GM21576 (cell line): Measurements from ENCODE around the gene GLT8D2.

Experiments
- ATAC-seq: cut with Tn5 transposase; IDR thresholded peaks from one replicate; pipeline ENCODE4 v1.9.1; 2021; ENCODE audit warnings: mild to moderate bottlenecking, moderate library complexity; ENCODE audit not compliant: unreplicated experiment

GLT8D2 gene

DNA sequence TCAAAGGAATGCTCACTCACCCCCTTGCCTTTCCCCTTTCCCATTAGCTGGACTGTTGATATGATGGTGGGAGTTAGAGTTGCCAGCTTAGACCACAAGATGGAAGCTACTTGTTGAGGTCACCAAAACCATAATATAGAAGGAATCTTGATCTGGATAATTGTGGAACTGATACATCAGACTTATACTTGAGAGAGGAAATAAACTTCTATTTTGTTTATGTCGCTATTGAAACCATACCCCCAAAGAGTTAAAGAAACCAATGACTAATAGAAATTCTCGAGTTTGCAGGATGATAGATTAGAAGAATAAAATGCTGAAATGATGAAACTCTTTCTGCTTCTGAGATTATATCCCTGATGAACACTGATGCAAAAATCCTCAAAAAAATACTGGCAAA, 46.4 kb downstream of the GLT8D2 start:
- no peak for ATAC-seq

DNA sequence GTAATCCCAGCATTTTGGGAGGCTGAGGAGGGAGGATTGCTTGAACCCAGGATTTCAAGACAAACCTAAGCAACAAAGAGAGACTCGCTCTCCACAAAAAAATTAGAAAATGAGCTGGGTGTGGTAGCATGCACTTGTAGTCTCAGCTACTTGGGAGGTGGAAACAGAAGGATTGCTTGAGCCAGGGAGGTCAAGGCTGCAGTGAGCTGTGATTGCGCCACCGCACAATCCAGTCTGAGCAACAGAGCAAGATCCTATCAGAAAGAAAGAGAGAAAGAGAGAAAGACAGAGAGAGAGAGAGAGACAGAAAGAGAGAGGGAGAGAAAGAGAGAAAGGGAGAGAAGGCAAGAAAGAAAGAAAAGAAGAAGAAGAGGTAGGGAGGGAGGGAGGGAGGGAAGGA, 47.3 kb downstream of the GLT8D2 start:
- no peak for ATAC-seq

GRCh38 chr12:104000807-104001434, 49.1 kb downstream of the GLT8D2 start:
- ATAC-seq, result no peak

DNA sequence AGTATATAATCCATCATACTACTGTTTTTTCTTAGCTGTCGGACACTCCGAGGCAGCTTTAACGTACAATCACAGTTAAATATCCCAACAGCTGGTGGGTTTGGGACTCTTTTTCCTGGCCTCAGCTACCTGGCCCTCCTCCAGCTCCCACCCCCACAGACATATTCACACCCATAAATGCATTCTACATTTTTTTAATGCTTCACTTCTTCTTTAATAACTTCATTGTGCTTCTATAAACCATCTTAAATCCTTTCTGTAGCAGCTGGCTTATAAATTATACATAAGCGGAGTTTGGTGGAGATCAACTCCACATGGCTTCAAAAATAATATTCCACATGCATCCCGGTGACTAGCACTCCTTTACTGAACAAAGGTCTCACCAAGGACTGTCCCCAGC, 51.0 kb downstream of the GLT8D2 start:
- no peak for ATAC-seq

- no peak for ATAC-seq
Measured at GRCh38 chr12:103997286-103997900, 52.6 kb downstream of the GLT8D2 start.

DNA sequence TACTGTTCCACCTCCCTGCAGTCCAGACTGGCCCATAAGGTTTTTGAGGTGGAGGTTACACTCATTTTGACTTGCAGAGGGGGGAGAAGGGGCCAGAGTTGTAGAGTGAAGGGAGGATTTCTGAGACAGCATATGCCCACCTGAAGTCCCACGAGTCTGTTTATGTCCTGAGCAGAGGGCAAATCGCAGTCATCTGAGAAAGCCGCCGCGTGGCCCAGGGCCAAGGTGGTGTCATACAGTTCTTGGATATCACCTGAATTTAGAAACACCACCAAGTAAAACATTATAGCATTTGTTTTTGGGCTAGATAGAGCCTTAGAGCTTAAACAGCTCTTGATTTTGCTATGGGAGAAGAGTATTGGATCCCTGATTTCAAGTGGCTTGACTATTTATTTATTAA, 53.4 kb downstream of the GLT8D2 start:
- no peak for ATAC-seq

GRCh38 chr12:103994235-103994634, 55.8 kb downstream of the GLT8D2 start:
- ATAC-seq, result no peak

GRCh38 chr12:103986829-103987228, 63.2 kb downstream of the GLT8D2 start:
- no peak for ATAC-seq

DNA sequence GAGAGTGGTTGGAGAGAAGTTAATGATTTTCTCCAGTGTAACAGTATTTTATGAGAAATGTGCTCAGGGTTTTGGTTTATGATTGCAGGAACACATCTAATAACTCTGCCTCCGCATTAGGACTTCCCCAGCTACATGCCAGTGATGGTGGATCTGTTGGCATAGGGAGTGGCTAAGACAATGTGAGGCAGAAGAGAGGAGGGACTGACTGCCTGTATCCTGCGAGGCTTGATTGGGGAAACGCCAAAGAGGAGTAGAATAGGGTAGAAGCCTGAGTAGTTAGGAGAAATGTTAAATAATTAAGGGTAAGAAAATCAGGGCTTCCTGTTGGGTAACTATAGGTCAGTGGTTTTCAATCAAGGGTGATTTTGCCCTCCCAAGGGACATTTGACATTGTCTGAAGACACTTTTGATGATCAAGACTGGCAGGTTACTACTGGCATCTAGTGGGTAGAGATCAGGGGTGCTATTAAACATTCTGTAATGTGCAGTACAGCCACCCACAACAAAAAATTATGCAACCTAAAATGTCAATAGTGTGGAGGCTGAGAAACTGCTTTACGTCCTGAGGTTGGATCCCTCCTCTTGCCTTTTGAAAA, 71.5 kb downstream of the GLT8D2 start:
- ATAC-seq, result no peak

DNA sequence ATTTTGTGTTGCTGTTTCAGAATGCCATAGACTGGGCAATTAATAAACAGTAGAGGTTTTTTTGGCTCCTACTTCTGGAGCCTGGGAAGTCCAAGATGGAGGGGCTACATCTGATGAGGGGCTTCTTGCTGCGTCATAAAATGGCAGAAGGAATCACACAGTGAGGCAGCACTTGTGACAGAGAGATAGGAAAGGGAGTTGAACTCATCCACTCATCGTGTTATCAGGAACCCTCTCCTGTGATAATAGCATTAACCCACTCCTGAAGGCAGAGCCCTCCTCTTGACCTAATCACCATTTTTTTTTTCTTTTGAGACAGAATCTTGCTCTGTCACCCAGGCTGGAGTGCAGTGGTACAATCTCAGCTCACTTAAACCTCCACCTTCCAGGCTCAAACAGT, 74.6 kb downstream of the GLT8D2 start:
- no peak for ATAC-seq

DNA sequence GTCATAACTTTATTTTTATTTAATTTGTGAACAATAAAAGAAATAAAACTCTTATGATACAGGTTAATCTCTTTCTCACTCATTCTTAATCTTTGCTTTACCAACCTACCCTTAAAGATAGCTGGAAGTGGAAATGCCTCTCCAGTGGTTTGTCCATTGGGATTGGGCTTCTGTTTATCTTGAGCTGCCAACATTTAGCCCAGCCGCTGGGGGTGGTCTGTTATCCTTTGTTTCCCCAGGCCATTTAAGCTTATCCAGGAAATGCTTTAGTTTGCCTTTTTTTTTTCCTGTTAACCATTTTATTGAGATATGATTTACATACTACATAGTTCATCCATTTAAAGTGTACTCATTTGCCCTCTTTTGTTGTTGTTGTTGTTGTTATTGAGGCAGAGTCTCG, 76.1 kb downstream of the GLT8D2 start:
- no peak for ATAC-seq

DNA sequence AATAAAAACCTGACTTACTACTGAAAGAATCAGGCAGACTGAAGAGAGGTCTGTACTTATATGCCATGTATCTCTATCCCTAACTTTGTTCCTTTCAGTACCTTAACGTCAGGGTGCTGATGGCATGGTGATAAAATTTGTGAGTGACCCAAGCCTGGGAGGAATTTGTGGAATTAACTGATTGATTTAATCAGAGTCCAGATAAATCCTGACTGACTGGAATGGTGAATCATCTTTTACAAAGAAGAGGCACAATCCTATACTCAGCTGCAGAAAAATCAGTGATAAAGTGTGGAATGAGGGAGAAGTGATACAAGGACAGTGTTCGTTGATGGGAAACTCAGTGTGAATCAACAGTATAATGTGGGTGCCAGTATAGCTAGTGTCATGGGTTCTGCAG, 80.6 kb downstream of the GLT8D2 start:
- no peak for ATAC-seq

DNA sequence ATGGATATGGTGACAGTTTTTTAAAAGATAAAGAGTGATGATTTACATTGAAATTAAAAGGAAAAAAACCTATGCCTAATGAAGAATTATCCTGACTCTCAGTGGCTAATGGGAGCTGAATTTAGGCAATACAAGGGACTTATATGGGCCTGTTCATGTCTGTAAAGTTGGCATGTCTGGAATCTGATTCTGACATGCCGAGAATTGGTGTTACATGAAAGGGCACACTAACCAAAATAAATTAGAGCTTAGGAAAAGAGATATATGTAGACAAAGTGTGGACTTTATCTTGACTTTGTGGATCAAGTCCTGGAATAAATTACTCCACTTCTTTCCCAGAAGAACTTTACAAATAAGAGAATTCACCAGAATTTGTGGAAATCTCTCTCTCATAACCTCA, 83.3 kb downstream of the GLT8D2 start:
- ATAC-seq, result no peak

GRCh38 chr12:103965590-103966504, 84.1 kb downstream of the GLT8D2 start, which contains the start of gene TDG:
Gene TDG (plus strand): TSS chr12:103965872. CDS start chr12:103966038, 166 bp downstream.
- peak; percentile 93 for ATAC-seq

- no peak for ATAC-seq
Measured at GRCh38 chr12:103965255-103965589, 84.8 kb downstream of the GLT8D2 start.

DNA sequence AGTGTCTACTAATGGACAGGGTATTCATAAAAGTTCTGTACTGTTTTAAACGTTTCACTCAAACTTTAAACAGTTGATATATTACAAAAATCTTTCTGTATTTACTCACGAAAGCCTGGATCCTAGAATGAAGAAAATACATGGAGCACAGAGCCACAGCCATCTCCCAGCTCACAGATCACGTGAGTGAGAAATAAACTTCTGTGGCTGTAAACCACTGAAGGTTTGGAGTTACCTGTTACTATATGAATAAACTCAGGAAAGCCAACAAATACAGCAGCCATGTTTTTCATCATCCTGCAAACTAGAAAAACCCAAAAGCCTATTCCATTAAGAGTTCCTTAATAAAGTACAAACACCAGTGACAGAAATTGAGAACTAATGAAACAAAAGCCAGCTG, 85.2 kb downstream of the GLT8D2 start:
- ATAC-seq, result no peak

DNA sequence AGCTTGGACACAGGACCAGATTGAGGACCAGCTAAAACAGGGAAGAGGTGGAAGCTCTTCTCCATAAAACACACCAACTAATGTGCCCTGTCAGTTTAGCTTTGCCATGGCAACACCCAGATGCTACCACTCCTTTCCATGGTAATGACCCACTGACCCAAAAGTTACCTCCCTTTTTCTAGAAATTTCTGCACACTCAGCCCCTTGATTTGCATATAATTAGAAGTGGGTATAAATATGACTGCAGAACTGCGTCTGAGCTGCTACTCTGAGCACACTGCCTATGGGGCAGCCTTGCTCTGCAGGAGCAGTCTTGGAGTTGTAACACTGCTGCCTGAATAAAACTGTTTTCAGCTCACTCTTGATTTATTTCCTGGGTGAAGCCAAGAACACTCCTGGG, 87.5 kb downstream of the GLT8D2 start:
- no peak for ATAC-seq

DNA sequence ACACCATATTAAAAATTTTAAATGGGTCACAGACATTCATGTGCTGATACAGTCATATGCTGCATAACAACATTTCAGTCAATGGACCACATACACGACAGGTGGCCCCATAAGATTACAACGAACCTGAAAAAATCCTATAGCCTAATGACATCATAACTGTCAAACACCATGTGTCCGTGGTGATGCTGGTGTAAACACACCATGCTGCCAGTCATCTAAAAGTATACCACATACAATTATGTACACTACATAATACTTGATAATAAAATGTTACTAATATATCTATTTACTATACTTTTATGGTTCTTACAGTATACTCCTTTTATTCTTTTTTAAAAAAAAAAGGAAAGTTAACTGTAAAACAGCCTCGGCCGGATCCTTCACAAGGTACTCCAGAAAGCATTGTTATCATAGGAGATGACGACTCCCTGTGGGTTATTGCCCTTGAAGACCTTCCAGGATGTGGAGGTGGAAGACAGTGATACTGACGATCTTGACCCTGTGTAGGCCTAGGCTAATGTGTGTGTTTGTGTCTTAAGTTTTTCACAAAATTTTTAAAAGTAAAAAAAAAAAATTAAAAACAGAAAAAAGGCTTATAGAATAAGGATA, 89.3 kb downstream of the GLT8D2 start:
- no peak for ATAC-seq

DNA sequence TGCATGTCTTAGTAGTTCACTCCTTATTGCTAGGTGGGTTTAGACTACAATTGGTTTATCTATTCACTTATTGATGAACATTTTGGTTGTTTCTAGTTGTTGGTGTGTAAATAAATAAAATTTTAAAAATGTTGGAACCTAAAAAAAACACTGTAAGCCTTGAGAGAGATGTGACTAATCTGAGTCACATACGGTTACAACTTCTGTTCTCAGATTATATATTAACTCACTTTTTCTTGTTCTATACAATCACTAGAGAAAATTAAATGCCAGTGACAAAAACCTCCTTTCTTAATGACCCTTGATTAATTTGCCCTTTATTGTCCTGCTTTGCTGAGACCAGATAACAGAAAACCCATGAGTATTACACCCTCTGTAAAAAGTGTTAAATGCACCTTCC, 91.4 kb downstream of the GLT8D2 start:
- no peak for ATAC-seq

DNA sequence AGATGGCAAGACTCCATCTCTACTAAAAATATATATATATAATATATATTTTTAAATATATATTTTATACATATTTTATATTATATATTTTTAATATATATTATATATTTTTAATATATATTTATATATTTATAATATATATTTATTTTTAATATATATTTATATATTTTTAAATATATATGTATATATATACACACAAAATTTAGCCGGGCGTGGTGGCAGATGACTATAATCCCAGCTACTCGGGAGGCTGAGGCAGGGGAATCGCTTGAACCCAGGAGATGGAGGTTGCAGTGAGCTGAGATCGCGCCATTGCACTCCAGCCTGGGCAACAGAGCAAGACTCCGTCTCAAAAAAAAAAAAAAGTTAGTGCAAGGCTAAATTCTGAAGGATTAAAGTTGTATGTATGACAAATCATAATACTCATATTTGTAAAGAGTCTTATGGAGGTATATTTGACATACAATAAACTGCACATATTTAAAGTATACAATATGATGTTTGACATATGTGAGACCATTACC, 92.1 kb downstream of the GLT8D2 start:
- no peak for ATAC-seq

- ATAC-seq, result peak; percentile 14
Measured at GRCh38 chr12:103956509-103957027, 93.4 kb downstream of the GLT8D2 start.
